ENCODE data around the gene SAT1.

The SAT1 gene

DNA sequence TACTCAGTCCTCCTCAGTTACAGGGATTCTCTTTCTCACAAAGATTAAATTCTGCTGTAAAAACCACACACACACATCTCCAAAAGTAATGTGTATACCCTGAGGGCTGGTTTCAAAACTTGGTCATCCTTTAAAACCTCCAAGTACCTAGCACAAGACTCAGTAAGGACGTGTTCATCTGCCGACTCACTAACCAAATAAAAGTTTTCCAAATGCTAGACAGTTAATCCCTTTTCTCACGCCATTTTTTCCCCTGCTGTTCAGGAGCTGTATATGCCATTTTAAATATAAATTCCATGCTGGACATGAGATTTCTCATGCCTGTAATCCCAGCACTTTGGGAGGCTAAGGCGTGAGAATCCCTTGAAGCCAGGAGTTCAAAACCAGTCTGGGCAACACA lies 3.9 kb upstream of the SAT1 start:
- peak; percentile 78 for DNase-seq

DNA sequence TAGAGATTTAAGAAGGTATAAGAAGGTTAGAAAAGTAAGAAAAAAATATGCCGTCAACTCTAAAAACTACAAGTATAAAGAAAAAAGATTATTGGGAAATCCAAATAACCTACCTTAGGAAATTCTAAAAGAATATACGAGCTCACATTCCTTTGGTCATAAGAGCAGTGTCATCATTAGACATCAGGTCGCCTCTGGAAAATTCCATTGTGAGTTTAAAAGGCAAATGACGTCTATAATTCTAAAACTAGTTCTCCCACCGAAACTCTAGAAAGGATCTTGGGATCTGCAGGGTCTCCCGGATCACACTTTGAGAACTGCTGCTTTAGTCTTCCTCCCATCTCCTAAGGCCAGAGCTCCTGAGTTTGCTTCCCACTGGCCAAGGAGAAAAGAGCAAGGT lies 518 bp upstream of the SAT1 start:
- DNase-seq: no peak

DNA sequence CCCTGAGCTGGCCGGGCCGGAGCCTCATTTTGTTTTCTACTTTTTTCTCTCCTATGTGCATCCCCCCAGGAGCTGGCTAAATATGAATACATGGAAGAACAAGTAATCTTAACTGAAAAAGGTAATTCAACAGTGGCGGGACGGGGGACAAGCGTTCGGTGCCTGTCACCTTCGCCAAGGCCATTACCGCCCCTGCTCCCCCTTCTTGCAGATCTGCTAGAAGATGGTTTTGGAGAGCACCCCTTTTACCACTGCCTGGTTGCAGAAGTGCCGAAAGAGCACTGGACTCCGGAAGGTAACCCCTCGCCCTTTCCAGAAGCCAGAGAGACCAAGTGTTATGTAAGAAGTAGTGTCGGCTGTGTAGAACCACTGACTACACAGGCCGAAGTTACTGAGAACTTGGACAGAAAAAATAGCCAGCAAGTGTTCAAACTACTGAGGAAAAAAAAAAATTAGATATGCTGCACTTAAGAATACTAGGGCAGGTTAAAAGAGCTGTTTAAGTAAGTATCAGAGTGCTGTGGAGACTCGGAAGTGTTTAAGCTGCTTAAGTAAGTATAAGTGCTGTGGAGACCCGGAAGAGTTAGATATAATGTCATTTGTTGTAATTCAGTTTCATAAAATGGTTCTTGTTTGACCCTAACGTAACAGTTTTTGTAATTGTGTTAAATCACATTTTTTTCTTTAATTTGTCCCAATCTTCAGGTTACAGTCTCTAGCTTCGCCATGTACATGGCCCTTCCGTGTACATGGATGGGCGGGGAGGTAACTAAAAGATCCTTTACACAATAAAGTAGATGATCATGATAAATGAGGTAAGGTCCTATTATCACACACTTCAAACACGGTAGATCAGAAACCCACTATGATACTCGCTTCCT lies 856 bp downstream of the SAT1 start:
- DNase-seq: no peak

DNA sequence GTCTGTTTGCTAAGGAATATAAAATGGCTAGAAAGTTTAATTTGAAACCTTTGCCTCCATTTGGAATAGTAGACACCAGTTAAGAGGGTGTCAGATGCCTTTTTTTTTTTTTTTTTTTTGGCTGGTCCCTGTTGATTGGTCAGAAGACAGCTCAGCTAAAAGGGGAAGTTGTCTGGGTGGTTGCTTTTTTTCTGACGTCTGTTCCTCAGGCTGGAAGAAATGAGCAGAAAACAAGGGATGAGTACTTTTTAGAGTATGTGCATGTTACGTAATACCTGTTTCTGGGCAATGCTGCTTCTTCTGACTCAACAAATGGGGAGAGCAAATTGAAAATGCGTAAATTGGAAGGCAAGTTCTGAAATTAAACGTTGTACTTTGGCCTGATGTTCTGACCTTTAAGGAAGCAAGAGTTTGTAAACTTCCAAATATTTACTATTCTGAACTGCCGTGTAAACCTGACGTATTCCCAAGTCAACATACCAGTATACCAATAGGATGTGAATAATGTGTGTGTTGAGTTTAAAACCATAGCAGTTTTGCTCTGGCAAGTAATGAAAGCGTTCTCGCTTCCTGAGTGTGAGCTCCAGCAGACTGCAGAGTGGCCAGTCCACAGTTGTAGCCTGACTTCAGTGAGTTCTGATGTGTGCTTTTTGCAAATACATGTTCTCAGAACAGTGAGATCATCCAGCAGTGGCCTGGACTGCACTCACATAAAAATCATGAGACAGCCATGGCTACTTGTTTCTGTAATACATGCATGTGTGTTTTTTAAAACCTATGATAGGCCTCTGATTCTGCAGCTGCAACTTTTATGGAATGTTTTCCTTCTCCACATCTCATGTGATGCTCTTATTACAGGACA lies 1.7 kb downstream of the SAT1 start:
- DNase-seq: peak; percentile 76

DNA sequence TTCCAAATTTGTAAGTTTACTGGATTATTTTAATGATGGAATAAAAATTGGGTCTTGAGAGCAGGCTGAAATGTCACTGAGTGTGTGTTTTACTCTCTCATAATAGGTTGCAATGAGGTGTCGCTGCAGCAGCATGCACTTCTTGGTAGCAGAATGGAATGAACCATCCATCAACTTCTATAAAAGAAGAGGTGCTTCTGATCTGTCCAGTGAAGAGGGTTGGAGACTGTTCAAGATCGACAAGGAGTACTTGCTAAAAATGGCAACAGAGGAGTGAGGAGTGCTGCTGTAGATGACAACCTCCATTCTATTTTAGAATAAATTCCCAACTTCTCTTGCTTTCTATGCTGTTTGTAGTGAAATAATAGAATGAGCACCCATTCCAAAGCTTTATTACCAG lies 2.6 kb downstream of the SAT1 start:
- DNase-seq: no peak

DNA sequence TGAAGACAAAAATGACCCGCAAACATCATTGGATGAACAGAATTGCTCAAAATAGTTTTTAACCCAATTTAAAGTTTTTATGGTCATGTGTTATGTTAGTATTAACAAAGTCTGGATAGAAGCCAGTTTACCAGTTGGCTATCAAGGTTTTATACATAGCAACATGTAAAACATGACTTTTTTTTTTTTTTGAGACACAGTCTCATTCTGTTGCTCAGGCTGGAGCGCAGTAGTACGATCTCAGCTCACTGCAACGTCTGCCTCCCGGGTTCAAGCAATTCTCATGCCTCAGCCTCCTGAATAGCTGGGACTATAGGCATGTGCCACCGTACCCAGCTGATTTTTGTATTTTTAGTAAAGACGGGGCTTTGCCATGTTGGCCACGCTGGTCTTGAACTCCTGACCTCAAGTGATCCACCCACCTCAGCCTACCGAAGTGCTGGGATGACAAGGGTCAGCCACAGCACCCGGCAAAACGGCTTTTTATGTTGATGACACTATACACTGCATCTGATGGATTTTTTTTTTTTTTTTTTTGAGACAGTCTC lies 3.4 kb downstream of the SAT1 start:
- DNase-seq: no peak

DNA sequence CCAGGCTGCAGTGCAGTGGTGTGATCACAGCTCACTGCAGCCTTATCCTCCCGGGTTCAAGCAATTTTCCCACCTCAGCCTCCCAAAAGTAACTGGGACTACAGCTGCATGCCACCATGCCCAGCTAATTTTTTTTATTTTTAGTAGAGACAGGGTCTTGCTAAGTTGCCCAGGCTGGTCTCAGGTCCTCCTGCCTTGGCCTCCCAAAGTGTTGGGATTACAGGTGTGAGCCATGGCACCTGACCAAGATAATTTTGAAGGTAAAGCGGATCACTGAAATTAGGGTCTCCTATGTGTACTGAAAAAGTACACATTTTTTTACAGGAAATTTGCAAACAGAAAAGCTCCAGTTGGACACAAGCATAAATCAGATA lies 4.8 kb downstream of the SAT1 start:
- DNase-seq: no peak

DNA sequence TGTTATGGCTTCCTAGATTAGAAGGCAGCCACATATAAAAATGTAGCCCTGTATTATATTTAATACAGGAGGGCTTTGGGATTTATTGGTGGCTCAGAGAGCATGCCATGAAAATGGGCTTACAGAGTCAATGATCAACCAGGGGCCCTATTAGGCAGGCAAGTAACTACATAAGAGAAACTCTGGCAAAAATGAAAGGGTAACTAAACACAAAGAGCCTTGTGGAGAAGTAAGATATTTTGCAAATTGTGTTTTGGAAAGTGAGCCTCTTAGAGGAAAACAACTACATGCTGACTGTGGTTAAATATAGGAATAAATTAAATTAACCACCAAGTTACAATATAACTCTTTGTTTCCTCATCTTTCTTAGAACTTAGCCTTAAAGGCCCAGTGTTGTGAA lies 5.5 kb downstream of the SAT1 start:
- no peak for DNase-seq

DNA sequence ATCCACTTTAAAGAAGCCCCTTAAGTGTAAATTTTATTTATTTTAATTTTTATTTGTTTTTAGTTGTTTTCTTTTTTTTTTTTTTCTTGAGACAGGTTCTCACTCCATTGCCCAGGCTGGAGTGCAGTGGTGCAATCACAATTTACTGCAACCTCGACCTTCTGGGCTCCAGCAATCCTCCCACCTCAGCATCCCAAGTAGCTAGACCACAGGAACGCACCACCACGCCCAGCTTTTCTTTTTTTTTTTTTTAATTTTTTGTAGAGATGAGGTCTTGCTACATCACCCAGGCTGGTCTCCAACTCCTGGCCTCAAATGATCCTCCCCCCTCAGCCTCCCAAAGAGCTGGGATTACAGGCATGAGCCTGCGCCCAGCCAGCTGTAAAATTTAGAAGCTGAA lies 6.0 kb downstream of the SAT1 start:
- DNase-seq: no peak

DNA sequence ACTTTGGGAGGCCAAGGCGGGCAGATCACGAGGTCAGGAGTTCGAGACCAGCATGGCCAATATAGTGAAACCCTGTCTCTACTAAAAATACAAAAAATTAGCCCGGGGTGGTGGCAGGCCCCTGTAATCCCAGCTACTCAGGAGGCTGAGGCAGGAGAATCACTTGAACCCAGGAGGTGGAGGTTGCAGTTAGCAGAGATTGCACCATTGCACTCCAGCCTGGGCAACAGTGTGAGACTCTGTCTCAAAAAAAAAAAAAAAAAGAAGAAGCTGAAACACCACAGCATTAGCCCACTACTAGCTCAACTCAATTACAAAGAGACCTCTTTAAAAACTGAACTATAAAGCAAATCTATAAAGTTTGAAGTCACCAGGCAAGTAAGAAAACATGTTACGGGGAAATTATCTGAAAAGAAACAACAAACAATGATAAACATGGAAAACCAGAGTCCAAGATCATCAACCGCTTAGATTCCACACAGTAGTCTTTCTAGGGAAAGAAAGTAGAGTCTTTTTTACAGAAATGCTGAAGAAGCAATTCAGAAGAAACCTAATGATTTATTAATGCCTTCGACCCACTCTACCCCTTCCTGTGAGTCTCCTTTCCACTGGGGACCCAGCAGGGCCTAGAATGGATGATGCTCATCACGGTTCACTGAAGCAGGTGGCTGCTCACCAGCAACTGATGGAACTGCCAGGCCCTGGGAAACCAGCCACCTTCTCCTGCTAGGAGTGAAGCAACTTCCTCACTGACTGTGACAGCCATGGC lies 6.6 kb downstream of the SAT1 start:
- no peak for DNase-seq

DNA sequence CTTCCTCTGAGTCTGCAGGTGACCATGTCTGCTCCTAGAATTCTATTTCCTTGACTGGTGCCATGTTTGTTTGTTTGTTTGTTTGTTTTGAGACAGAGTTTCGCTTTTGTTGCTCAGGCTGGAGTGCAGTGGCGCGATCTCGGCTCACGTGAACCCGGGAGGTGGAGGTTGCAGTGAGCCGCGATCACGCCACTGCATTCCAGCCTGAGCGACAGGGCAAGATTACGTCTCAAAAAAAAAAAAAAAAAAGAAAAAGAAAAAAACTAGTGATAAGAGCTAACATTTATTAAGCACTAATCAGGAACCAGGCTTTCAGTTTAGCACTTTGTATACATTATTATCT lies 7.2 kb downstream of the SAT1 start:
- DNase-seq: no peak

DNA sequence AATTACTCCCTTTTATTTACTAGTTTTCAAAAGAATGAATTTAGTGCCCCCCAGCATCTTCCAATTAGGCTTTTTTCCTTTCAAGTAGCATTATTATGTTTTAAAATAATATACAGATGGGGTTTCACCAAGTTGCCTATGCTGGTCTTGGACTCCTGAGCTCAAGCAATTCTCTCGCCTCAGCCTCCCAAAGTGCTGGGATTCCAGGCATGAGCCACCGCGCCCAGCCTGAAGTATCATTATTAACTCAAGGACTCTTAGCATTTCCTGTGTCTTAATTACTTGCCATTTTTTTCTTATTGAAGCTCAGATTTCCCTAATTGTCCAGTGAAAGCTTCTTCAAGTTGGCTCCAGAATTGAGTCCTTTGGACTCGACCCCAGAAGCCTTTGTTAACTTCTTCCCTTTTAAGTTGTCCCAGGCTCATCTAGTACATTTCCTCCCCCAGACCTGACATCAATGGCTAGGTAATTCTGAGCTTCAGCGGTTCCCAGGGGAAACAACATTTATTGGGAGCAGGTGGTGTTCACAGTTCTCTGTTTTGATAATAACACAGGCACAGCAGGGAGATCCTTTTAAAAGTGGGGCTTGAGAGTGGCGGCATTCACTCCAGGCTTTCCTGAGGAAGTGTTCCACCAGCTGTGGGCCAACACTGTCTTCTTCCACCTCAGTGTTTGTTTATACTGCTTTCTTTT lies 10.0 kb downstream of the SAT1 start:
- DNase-seq: no peak

DNA sequence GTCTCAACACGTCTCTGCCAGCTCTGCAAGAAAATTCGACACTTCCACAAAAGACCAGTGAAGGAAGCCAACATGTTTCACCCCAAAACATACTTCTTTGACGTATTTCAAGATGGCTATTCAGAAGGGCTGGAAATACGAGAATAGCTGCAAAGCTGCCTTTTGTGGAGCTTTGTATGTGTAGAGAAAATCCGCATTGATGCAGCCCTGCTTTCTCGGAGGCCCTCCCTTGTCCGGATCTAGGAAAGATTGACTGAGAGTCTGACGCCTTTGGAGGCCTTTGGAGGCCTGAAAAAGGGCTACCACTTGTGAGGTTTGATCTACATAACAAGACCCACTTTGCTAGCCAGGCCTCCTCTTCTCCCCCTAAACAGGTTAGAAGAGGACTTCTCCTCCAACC lies 12.2 kb downstream of the SAT1 start:
- DNase-seq: no peak

DNA sequence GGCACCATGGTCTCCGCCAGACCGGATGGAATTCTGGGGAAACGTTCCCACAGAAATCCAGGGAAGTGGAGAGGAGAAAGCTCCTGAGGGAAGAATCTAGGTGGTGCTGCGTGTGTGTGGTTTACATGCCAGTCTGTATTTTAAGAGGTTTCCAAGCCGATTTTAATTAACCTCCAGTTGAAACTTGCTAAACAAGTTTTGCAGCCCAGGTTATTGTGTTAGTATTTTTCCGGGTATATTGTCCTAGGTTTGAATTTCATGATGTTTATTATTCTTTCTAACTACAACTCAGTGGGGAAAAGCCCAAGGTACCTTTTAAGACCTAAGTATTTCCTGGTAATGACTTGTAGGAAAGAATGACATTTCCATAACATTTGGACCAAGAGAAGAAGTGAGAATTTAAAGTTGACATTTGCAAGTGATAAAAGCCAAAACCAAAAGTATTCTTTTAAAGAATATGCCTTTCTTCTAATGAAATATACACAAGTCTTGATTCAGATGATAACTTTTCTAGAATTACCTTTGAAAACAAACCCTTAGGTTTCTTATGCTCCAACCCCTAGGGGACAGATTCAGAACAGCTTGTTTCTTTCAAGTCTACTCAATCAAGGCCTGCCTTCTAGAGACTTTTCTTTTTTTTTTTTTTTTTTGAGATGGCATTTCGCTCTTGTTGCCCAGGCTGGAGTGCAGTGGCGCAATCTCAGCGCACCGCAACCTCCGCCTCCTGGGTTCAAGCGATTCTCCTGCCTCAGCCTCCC lies 14.6 kb downstream of the SAT1 start:
- DNase-seq: no peak

DNA sequence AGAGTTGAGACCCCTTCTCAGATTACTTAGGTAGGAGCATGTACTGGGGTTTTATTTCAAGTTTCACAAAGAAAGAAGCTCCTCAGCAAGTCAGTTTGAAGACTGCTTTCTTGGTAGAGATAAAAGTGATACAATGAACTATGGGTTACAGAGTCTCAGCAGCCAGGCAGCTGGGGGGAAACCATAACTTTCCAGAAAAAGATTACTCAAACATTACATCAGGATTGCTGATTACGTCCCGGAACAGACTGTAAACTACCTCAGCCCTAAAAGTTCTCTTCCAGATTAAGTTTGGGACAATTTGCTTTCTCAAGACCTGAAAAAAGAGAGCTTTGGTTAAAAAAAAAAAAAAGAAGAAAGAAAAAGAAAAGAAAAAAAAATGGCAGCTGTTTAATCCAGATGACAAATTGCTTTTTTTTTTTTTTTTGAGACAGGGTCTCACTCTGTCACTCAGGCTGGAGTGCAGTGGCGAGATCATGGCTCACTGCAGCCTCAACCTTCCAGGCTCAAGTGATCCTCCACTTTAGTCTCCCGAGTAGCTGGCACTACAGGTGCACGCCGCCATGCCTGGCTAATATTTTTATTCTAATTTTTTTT lies 16.6 kb downstream of the SAT1 start:
- DNase-seq: peak; percentile 52

DNA sequence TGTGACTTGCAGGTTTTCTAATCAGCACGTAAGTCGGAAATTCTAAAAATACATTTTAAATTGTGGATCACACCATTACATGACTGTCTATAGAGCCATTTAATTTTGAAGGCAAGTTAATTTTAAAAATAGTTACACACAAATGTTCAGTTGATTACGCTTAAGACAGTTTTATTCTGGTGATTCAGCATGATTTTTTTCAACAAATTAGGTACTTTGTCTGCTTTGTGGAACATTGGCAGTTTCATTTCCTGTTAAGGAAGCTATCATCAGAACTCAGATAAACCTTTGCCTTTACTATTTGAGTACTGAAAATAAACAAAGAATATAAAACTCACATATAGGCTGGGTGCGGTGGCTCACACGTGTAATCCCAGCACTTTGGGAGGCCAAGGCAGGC lies 19.5 kb downstream of the SAT1 start:
- no peak for DNase-seq

DNA sequence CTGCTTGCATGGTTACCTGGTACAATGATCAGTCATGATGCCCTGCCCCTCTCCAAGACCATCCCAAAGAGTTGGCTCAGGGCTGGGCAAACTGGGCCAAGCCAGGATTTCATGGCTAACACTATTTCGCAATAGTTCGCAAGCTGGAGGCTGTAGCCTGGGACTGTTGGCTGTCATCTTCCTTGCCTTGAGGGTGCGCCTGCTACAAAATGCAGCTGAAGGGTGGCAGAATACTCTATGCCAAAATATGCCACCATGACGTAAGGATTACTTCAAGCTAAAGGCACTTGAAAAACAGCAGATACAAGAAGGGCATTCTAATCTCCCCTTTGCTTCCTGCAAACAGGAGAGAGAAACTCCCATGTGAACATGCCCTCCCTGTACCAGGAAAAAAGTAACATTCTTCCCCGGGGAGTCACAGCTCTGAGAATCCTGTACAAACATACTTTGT lies 21.0 kb downstream of the SAT1 start:
- peak; percentile 31 for DNase-seq

DNA sequence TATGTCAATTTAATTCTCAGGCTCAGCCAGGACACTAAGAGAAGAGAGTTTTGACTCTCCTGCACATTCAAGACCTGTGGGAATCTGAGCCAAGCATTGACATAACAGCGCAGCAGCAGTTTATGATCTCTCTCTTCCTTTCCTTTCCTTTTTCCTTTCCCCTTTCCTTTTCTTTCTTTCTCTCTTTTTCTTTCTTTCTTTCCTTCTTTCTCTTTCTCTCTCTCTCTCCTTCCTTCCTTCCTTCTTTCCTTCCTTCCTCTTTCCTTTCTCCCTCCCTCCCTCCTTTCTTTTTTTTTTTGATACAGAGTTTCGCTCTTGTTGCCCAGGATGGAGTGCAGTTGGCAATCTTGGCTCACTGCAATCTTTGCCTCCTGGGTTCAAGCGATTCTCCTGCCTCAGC lies 21.6 kb downstream of the SAT1 start:
- DNase-seq: no peak

DNA sequence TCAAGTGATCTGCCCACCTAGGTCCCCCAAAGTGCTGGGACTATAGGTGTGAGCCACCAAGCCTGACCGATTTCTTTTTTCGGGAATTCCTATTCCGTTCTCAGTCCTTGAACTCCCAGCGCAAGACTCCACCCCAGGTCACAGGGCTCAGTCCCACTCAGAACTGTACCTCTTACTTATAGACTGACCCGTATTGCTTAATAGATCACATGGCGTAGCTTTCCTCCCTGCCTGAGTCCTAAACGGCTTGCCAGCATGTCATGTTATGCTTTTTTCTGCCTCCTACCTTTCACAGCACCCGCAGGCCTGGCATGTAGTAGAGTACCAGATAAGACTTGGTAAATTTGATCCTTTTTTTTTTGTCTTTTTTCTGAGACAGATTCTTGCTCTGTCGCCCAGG lies 22.4 kb downstream of the SAT1 start:
- no peak for DNase-seq

DNA sequence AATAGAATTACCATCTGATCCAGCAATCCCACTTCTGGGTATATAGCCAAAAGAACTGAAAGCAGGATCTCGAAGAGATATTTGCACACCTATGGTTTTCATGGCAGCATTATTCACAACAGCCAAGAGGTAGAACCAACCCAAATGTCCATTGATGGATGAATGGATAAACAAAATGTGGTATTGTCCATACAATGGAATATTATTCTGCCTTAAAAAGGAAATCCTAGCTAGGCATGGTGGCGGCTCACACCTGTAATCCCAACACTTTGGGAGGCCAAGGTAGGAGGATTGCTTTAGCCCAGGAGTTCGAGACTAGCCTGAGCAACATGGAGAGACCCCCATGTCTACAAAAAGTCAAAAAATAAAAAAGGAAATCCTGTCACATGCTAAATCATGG lies 27.3 kb downstream of the SAT1 start:
- DNase-seq: no peak

DNA sequence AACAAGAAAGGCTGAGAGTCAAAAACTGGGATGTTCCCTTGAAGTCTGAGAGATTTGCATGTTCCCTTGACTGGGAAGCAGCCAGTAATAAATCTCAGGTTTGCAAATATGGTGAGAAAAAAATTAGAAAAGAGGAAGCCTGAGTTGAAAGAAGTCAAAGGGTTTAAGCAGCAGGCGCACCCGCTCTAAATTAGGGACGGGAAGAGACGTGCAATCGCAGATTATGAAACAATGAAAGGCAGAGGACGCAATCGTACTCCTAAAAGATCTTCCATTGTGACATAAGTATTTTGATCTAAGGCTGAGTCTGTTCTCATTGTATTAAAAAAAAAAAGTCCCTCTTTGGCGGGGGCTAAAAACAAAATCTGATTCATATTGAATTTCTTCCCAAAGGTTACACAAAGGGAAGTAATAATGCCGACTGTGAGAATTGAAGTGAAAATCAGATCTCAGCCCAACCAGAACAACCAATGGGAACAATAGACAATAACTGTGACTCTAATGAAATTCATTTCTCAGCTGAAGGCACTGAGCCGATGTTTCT lies 28.2 kb downstream of the SAT1 start:
- DNase-seq: no peak
